GM13976 (cell line): ENCODE data around the gene MYLK.

ENCODE experiments used
- DNase-seq: peaks from one replicate; pipeline ENCODE4 v3.0.0; 2012; ENCODE audit warnings: low spot score
- in situ Hi-C: fragments of 300-500 bp; cut with MboI; formaldehyde crosslinking; loops from one replicate; pipeline ENCODE4 v1.12.0; 2022; ENCODE audit warnings: low sequenced_read_pairs, mixed read lengths, inconsistent platforms; ENCODE audit not compliant: unreplicated experiment
- TF ChIP-seq, protein P1 (sequence below): IDR thresholded peaks from 2 replicates; pipeline ENCODE4 v1.5.1; 2012; ENCODE audit warnings: borderline replicate concordance, mild to moderate bottlenecking; ENCODE audit not compliant: insufficient read depth; ENCODE audit errors: extremely low read depth, missing control alignments, control extremely low read depth

The MYLK gene

GRCh38 chr3:123655400-123655799, 228.7 kb downstream of the MYLK start:
- in situ Hi-C loops, result loop anchor here (10.0 kb wide), 1 partner anchor 59 kb away; no protein-coding TSS in a partner anchor
- TF ChIP-seq, protein P1, sequence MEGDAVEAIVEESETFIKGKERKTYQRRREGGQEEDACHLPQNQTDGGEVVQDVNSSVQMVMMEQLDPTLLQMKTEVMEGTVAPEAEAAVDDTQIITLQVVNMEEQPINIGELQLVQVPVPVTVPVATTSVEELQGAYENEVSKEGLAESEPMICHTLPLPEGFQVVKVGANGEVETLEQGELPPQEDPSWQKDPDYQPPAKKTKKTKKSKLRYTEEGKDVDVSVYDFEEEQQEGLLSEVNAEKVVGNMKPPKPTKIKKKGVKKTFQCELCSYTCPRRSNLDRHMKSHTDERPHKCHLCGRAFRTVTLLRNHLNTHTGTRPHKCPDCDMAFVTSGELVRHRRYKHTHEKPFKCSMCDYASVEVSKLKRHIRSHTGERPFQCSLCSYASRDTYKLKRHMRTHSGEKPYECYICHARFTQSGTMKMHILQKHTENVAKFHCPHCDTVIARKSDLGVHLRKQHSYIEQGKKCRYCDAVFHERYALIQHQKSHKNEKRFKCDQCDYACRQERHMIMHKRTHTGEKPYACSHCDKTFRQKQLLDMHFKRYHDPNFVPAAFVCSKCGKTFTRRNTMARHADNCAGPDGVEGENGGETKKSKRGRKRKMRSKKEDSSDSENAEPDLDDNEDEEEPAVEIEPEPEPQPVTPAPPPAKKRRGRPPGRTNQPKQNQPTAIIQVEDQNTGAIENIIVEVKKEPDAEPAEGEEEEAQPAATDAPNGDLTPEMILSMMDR, result no peak

DNA sequence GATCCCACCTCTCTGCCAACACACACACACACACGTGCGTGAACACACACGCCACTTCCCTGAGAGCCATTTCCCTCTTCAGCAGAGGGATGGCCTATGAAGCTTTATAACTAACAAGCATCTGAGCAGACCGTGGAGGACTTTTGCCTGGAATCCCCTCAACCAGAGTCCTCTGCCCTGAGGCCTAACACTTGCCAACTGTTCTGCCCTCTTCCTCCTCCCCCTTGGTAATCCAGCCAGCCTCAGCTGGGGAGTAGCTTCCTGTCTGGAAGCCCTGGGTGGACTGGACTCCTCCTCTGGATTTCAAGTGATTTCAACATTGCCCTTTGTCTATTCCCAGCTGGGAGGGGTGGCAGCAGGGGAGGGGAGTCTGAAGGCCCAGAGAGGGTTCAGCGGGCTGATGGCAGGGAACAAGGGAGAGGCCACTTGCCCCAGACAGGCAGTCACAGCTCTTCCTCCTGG, 230.9 kb downstream of the MYLK start:
- no peak for DNase-seq
- TF ChIP-seq, protein P1, result no peak
- in situ Hi-C loops, result loop anchor here (10.0 kb wide), 1 partner anchor 62 kb away; no protein-coding TSS in a partner anchor

More at GRCh38 chr3:123655400-123655799, 228.7 kb downstream of the MYLK start:
- DNase-seq, result no peak

- DNase-seq, result peak; percentile 78
- TF ChIP-seq, protein P1, result peak; percentile 87
- in situ Hi-C loops, result loop anchor here (10.0 kb wide), 1 partner anchor 62 kb away; no protein-coding TSS in a partner anchor
Observed at GRCh38 chr3:123652342-123652984, 231.7 kb downstream of the MYLK start.

DNA sequence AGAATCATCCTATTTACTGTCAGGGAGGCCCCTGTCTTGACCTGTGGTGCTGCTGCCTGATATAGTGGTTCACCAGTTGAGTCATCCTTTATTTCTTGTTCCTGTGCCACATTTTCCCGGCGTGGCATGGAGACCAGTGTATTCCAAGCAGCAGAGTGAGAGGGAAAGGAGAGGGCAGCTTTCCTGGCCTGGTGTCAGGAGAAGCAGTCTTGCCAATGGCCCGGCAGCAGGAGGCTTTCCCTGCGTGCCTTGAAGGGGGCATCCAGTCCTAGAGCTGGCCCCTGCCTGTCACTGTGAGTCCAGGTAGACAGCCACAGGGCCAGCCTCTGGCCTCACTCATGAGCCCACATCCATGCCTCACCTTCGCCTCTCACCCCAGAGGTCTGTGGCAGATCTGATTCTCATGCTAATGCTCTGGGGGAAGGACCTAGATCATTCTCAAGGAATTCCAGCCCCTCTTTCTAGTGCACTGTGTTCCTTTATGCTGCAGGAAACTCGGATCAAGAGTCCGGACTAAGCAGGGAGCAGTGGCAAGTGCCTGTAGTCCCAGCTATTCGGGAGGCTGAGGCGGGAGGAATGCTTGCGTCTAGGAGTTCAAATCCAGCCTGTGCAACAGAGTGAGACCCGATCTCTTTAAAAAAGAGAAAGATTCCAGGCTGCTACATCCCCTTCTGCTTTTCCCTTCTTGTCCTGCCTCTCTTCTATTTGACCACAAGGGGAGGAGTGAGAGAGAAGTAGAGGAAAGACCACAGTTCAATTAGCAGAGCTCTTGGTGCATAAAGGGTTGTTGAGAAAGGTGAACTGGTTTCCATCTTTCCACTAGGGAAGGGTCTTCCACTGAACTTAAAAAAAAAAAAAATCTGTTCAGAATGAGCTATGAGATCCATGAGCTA, 232.4 kb downstream of the MYLK start:
- in situ Hi-C loops, result loop anchor here (10.0 kb wide), 1 partner anchor 63 kb away; no protein-coding TSS in a partner anchor
- TF ChIP-seq, protein P1, result no peak
- no peak for DNase-seq

DNA sequence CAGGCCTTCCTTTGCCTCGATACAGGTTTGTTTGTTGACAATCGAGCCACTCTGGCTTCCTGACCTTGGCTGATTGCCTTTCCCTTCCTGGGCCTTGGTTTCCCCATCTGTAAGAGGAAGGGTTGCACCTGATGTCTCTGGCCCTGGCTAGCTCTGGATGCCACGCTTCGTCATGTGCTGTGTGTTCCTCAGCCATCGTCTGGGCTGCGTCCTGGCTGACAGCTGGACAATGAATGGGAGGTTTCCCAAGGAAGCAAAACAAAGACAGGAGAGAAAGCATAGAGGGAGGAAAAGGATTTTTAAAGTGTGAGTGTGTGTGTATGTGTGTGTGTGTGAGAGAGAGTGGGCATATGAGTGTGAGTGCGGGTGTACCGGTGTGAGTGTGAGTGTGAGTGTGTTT, 234.0 kb downstream of the MYLK start:
- TF ChIP-seq, protein P1, result no peak
- in situ Hi-C loops, result loop anchor here (10.0 kb wide), 1 partner anchor 65 kb away; no protein-coding TSS in a partner anchor
- DNase-seq, result no peak

DNA sequence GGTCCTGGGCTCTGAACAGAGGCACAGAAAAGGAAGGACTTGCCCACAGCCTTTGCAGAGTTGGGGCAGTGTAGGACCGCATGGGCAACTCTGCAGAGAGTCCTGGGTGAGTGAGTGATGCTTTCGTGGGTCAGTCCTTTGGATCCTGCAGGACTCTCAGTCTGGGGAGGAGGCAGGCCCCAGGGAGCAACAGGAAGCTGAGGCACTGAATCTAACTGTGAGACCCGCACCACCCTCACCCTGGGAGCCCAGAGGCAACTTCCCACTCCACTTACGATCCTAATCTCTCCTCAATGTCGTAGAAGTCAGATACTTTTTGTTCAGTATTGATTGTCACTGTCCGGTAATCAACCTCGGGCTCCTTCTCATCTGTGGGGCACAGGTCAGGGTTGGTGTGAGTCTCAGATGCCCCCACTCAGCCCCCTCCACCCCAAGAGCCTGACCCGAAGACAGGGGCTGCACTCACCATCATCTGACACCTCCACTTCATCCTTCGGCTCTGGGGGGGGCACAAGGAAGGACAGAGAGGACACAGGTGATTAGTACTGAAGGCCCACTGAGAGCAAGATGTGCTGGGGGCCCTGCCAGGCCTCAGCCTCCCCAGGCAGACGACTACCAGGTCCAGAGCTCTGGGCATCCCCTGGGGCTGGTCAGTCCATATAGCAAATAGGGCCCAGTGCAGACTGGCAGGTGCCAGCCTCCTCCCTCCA, 235.3 kb downstream of the MYLK start:
- in situ Hi-C loops, result no loop called here
- TF ChIP-seq, protein P1, result no peak
- no peak for DNase-seq
